ENCODE results near the gene MPPE1. TPM values are rescaled to one million over a fixed set of nuclear protein-coding genes. Genes with fewer than 3 reads are reported as not detected.

Gene MPPE1
- total and polyA plus RNA-seq, 2 of the 4 experiments (the other 2 are of a cell fraction) = 13.8 to 19.9 TPM

DNA sequence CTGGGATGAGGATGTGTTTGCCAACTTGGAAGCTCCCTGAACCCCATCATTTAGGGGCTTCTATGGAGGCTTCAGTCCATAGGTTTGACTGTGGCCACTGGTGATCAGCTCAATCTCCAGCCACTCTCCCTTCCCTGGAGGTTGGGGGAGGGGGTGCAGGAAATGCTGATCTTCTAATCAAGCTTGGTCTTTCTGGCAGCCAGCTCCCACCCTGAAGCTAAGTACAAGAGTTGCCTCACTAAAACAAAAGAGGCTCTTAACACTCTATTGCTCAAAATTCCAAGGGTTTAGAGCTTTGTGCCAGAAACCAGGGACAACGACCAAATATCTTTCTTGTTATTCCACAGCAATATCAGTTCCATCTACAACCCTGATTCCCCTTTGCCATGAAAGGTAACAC, 19.4 kb upstream of the MPPE1 start:
- no peak overlapping the region for H3K27ac ChIP-seq (ENCODE audit: insufficient read depth, low read length)
- POLR2A ChIA-PET (ENCODE audit: unreplicated experiment) = no interaction called here

More for the DNA sequence above, 19.4 kb upstream of the MPPE1 start:
- in situ Hi-C loops (cut with MboI; ENCODE audit: low sequenced_read_pairs) = no loop called here
- Histone ChIP-seq H4K8ac (ENCODE audit: low read depth in 2 of 2, low read length in 2 of 2) (no peak overlapping the region), H3K23ac (ENCODE audit: low read depth, low read length) (no peak overlapping the region; the same call in 1 of the 2 replicates), H3K9me3 (ENCODE audit: control insufficient read depth, insufficient read depth, low read length) (peaks cover 3% of the 10 kb centered on the region), H4K5ac (ENCODE audit: low read depth, low read length) (no peak overlapping the region), H4K20me1 (ENCODE audit: insufficient read depth, low read length) (no peaks in the 10 kb centered on the region), H4K91ac (ENCODE audit: insufficient read depth, low read depth, low read length) (no peak overlapping the region), H2AK9ac (replicated peaks; ENCODE audit: low read depth, low read length, poor library complexity) (no peak overlapping the region), H2AK5ac (ENCODE audit: low read depth, low read length) (no peak overlapping the region), H2BK120ac (ENCODE audit: low read depth, low read length) (no peak overlapping the region), H3K4me3 (ENCODE audit: insufficient read depth, low read depth, low read length) (no peak overlapping the region), H3K4me1 (ENCODE audit: control insufficient read depth, insufficient read depth, low read length) (no peaks in the 10 kb centered on the region), H2AFZ (replicated peaks; ENCODE audit: low read length, poor library complexity) (no peak overlapping the region), H3K4me2 (ENCODE audit: low read depth, low read length) (no peak overlapping the region), H2BK15ac (ENCODE audit: low read depth, low read length) (no peak overlapping the region), H3K56ac (ENCODE audit: extremely low read depth, insufficient read depth, low read length) (no peak overlapping the region), H3K27me3 (ENCODE audit: control insufficient read depth, insufficient read depth, low read length) (peaks cover 16% of the 10 kb centered on the region), H3K14ac (replicated peaks; ENCODE audit: low read depth, low read length) (no peak overlapping the region), H3K9ac (ENCODE audit: low read depth, low read length) (no peak overlapping the region), H3K18ac (ENCODE audit: low read depth, low read length) (no peak overlapping the region), H2BK20ac (ENCODE audit: low read depth, low read length) (no peak overlapping the region), H2BK5ac (ENCODE audit: low read depth, low read length, poor library complexity, severe bottlenecking) (no peak overlapping the region), H3K79me1 (ENCODE audit: low read depth in 1 of 2, low read length in 2 of 2) (no peaks in the 10 kb centered on the region), H3K36me3 (ENCODE audit: control insufficient read depth, insufficient read depth, low read length) (no peaks in the 10 kb centered on the region), H3K9me1 (ENCODE audit: insufficient read depth, low read length) (no peaks in the 10 kb centered on the region), H3K4ac (ENCODE audit: low read depth, low read length) (no peak overlapping the region)
- no peak for ATAC-seq (ENCODE audit: low read depth)
- no peak for TF ChIP-seq MAZ (IDR thresholded peaks at IDR 0.05; ENCODE audit: borderline replicate concordance, low read depth, low read length)
- no peak for TF ChIP-seq POLR2A (IDR thresholded peaks at IDR 0.05; ENCODE audit: low read depth, low read length)
- no peak for TF ChIP-seq FOS (IDR thresholded peaks at IDR 0.05; ENCODE audit: low read depth, low read length)
- no peak for TF ChIP-seq MAFK (IDR thresholded peaks at IDR 0.05; ENCODE audit: low read depth, low read length)
- TF ChIP-seq MXI1 (IDR thresholded peaks at IDR 0.05; ENCODE audit: borderline replicate concordance, low read depth, low read length) = no peak
- no peak for TF ChIP-seq RFX5 (IDR thresholded peaks at IDR 0.05; ENCODE audit: low read depth, low read length)
- no peak for TF ChIP-seq CEBPB (IDR thresholded peaks at IDR 0.05; ENCODE audit: low read depth, low read length)
- TF ChIP-seq CHD1 (IDR thresholded peaks at IDR 0.05; ENCODE audit: low read depth, low read length) = no peak
- TF ChIP-seq RCOR1 (IDR thresholded peaks at IDR 0.05; ENCODE audit: insufficient replicate concordance, low read length) = no peak
- no peak for TF ChIP-seq NFE2L2 (IDR thresholded peaks at IDR 0.05; ENCODE audit: low read depth, low read length)
- TF ChIP-seq, protein P1, sequence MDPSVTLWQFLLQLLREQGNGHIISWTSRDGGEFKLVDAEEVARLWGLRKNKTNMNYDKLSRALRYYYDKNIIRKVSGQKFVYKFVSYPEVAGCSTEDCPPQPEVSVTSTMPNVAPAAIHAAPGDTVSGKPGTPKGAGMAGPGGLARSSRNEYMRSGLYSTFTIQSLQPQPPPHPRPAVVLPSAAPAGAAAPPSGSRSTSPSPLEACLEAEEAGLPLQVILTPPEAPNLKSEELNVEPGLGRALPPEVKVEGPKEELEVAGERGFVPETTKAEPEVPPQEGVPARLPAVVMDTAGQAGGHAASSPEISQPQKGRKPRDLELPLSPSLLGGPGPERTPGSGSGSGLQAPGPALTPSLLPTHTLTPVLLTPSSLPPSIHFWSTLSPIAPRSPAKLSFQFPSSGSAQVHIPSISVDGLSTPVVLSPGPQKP (IDR thresholded peaks at IDR 0.05; ENCODE audit: borderline replicate concordance, low read depth, low read length) = no peak
- TF ChIP-seq, protein P2, sequence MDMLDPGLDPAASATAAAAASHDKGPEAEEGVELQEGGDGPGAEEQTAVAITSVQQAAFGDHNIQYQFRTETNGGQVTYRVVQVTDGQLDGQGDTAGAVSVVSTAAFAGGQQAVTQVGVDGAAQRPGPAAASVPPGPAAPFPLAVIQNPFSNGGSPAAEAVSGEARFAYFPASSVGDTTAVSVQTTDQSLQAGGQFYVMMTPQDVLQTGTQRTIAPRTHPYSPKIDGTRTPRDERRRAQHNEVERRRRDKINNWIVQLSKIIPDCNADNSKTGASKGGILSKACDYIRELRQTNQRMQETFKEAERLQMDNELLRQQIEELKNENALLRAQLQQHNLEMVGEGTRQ (IDR thresholded peaks at IDR 0.05; ENCODE audit: low read depth, low read length) = no peak
- TF ChIP-seq RAD21 (IDR thresholded peaks at IDR 0.05; ENCODE audit: low read length) = no peak
- TF ChIP-seq SMC3 (IDR thresholded peaks at IDR 0.05; ENCODE audit: low read depth, low read length) = no peak
- no peak for TF ChIP-seq BHLHE40 (IDR thresholded peaks at IDR 0.05; ENCODE audit: low read depth, low read length)
- TF ChIP-seq, protein P3, sequence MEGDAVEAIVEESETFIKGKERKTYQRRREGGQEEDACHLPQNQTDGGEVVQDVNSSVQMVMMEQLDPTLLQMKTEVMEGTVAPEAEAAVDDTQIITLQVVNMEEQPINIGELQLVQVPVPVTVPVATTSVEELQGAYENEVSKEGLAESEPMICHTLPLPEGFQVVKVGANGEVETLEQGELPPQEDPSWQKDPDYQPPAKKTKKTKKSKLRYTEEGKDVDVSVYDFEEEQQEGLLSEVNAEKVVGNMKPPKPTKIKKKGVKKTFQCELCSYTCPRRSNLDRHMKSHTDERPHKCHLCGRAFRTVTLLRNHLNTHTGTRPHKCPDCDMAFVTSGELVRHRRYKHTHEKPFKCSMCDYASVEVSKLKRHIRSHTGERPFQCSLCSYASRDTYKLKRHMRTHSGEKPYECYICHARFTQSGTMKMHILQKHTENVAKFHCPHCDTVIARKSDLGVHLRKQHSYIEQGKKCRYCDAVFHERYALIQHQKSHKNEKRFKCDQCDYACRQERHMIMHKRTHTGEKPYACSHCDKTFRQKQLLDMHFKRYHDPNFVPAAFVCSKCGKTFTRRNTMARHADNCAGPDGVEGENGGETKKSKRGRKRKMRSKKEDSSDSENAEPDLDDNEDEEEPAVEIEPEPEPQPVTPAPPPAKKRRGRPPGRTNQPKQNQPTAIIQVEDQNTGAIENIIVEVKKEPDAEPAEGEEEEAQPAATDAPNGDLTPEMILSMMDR (conservative IDR thresholded peaks at IDR 0.05; ENCODE audit: low read depth, low read length) = no peak
- CTCF ChIA-PET = interaction anchor here (0.9 to 1.2 kb wide), 3 partner anchors 10 to 112 kb away, joined by 3 to 4 read pairs (median 3); no protein-coding TSS in a partner anchor
- no peak for DNase-seq
- no CpG with 5 or more reads among the region's 1 CpG for WGBS, 2 experiments (ENCODE audit: extremely low coverage in 2 of 2, insufficient read length in 1 of 2)
- intact Hi-C loops (cut with micrococcal nuclease) = no loop called here
- BruUV-seq (replicated peaks) = no TSS peak
- dilution Hi-C loops (cut with HindIII; ENCODE audit: low sequenced_read_pairs, unreplicated experiment) = no loop called here

Measured in IMR-90 (cell line).